Lower leg skin (tissue), 3 donors: ENCODE measurements around the gene CACHD1.

Source experiments
- POLR2A ChIP-seq, 2 donors: fragments of 450-650 bp; IDR thresholded peaks; one replicate each; pipeline ENCODE4 v1.6.1; 2016 to 2017; ENCODE audit warnings: antibody characterized with exemption in 2 of 2, mild to moderate bottlenecking in 1 of 2, moderate library complexity in 1 of 2
- TF ChIP-seq, protein P1 (sequence below), 3 donors: fragments of 450-650 bp; IDR thresholded peaks; one replicate each; pipeline ENCODE4 v1.5.1; 2016; ENCODE audit warnings: antibody characterized with exemption in 3 of 3, mild to moderate bottlenecking in 3 of 3, moderate library complexity in 2 of 3

DNA sequence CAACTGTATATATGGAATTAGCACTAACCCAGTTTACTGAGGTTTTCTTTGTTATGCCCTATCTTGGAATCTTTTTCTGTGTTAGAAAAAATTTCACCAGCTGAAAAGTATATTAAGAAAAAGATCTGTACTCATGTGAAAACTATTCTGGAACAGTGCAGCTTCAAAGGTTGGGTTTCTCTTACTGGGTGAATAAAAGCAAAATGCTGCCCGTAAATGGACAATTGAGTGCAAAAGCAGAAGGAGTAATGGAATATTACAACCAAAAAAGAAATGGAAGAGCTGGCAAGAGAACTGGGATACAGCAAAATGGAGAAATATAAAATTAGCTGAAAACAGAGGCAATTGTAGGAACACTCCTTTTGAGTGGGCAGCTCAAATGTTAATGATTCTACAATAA is 257.9 kb downstream of the CACHD1 start:
- TF ChIP-seq POLR2A (IDR thresholded peaks at IDR 0.05), result no peak
- TF ChIP-seq, protein P1, sequence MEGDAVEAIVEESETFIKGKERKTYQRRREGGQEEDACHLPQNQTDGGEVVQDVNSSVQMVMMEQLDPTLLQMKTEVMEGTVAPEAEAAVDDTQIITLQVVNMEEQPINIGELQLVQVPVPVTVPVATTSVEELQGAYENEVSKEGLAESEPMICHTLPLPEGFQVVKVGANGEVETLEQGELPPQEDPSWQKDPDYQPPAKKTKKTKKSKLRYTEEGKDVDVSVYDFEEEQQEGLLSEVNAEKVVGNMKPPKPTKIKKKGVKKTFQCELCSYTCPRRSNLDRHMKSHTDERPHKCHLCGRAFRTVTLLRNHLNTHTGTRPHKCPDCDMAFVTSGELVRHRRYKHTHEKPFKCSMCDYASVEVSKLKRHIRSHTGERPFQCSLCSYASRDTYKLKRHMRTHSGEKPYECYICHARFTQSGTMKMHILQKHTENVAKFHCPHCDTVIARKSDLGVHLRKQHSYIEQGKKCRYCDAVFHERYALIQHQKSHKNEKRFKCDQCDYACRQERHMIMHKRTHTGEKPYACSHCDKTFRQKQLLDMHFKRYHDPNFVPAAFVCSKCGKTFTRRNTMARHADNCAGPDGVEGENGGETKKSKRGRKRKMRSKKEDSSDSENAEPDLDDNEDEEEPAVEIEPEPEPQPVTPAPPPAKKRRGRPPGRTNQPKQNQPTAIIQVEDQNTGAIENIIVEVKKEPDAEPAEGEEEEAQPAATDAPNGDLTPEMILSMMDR (IDR thresholded peaks at IDR 0.05), result no peak
